Activated naive CD8-positive, alpha-beta T cell treated with anti-CD3 and anti-CD28 coated beads for 36 hours (primary cell): ENCODE results near the gene PDK2. TPM values are rescaled to one million over a fixed set of nuclear protein-coding genes. Genes with fewer than 3 reads are reported as not detected.
A peak's percentile ranks its signal among the peaks of the same experiment; 100 is the strongest.

Experiments used
- DNase-seq: peaks from one replicate; pipeline ENCODE4 v3.0.0; 2021
- H3K27ac Mint-ChIP-seq: one replicate; pipeline ENCODE4 v1.8.0; 2022; ENCODE audit warnings: mild to moderate bottlenecking, moderate library complexity, mixed read lengths
- H3K27me3 Mint-ChIP-seq: one replicate; pipeline ENCODE4 v1.8.0; 2022; ENCODE audit warnings: mild to moderate bottlenecking, mixed read lengths
- H3K36me3 Mint-ChIP-seq: one replicate; pipeline ENCODE4 v1.8.0; 2021; ENCODE audit warnings: mild to moderate bottlenecking, mixed read lengths
- H3K4me1 Mint-ChIP-seq: one replicate; pipeline ENCODE4 v1.8.0; 2021; ENCODE audit warnings: mixed read lengths
- H3K4me3 Mint-ChIP-seq: one replicate; pipeline ENCODE4 v1.8.0; 2022; ENCODE audit warnings: mild to moderate bottlenecking, moderate library complexity, mixed read lengths
- H3K9me3 Mint-ChIP-seq: one replicate; pipeline ENCODE4 v1.8.0; 2022; ENCODE audit warnings: mixed read lengths
- total RNA-seq, 2 experiments: library from RNA; stranded (reverse); gene quantifications; one replicate each; pipeline ENCODE4 v1.2.3, GENCODE V29; 2021

The PDK2 gene
- total RNA-seq, 2 experiments from 2014 or later: 9.4 to 12.9 TPM

- H3K4me3 Mint-ChIP-seq: no peak overlapping the region
- H3K36me3 Mint-ChIP-seq: peaks cover 33% of the 10 kb centered on the region
- no peak overlapping the region for H3K27ac Mint-ChIP-seq
These were observed 40.4 kb downstream of the PDK2 start for GRCh38 chr17:50135316-50136095.

GRCh38 chr17:50136096-50136687 is 41.0 kb downstream of the PDK2 start:
- H3K9me3 Mint-ChIP-seq: no peaks in the 10 kb centered on the region
- peaks cover 6% of the 10 kb centered on the region for H3K27me3 Mint-ChIP-seq
- H3K4me1 Mint-ChIP-seq: peaks cover 25% of the 10 kb centered on the region
- DNase-seq: no peak
- H3K27ac Mint-ChIP-seq: no peak overlapping the region
- H3K4me3 Mint-ChIP-seq: no peak overlapping the region
- H3K36me3 Mint-ChIP-seq: peaks cover 39% of the 10 kb centered on the region

More at GRCh38 chr17:50135316-50136095, 40.4 kb downstream of the PDK2 start:
- H3K9me3 Mint-ChIP-seq: no peaks in the 10 kb centered on the region
- peaks cover 11% of the 10 kb centered on the region for H3K27me3 Mint-ChIP-seq
- DNase-seq: no peak
- peaks cover 25% of the 10 kb centered on the region for H3K4me1 Mint-ChIP-seq

- Mint-ChIP-seq H3K36me3 (peaks cover 43% of the 10 kb centered on the region), H3K4me1 (peaks cover 26% of the 10 kb centered on the region), H3K9me3 (no peaks in the 10 kb centered on the region), H3K27ac (no peak overlapping the region), H3K4me3 (no peak overlapping the region), H3K27me3 (no peaks in the 10 kb centered on the region)
- no peak for DNase-seq
These were observed 41.9 kb downstream of the PDK2 start for GRCh38 chr17:50137042-50137441.

GRCh38 chr17:50139185-50139783 is 44.1 kb downstream of the PDK2 start:
- peaks cover 56% of the 10 kb centered on the region for H3K36me3 Mint-ChIP-seq
- H3K27me3 Mint-ChIP-seq: no peaks in the 10 kb centered on the region
- peaks cover 42% of the 10 kb centered on the region for H3K4me1 Mint-ChIP-seq
- H3K27ac Mint-ChIP-seq: no peak overlapping the region
- H3K9me3 Mint-ChIP-seq: no peaks in the 10 kb centered on the region
- H3K4me3 Mint-ChIP-seq: no peak overlapping the region
- no peak for DNase-seq

- H3K27ac Mint-ChIP-seq: peak overlapping the region; percentile 62
- H3K9me3 Mint-ChIP-seq: no peaks in the 10 kb centered on the region
- H3K4me1 Mint-ChIP-seq: peaks cover 49% of the 10 kb centered on the region
- peak; percentile 78 for DNase-seq
- H3K36me3 Mint-ChIP-seq: peaks cover 57% of the 10 kb centered on the region
- no peaks in the 10 kb centered on the region for H3K27me3 Mint-ChIP-seq
- peak overlapping the region; percentile 11 for H3K4me3 Mint-ChIP-seq
These were observed 45.1 kb downstream of the PDK2 start for GRCh38 chr17:50139950-50140885.

- Mint-ChIP-seq H3K9me3 (no peaks in the 10 kb centered on the region), H3K27ac (peak overlapping the region; percentile 71), H3K4me1 (peaks cover 54% of the 10 kb centered on the region), H3K4me3 (no peak overlapping the region), H3K27me3 (no peaks in the 10 kb centered on the region), H3K36me3 (peaks cover 57% of the 10 kb centered on the region)
- DNase-seq: no peak
These were observed 46.0 kb downstream of the PDK2 start for GRCh38 chr17:50141026-50141744.

GRCh38 chr17:50141745-50142110 is 46.6 kb downstream of the PDK2 start:
- peaks cover 57% of the 10 kb centered on the region for H3K36me3 Mint-ChIP-seq
- no peaks in the 10 kb centered on the region for H3K27me3 Mint-ChIP-seq
- H3K4me1 Mint-ChIP-seq: peaks cover 54% of the 10 kb centered on the region
- H3K9me3 Mint-ChIP-seq: no peaks in the 10 kb centered on the region
- H3K4me3 Mint-ChIP-seq: no peak overlapping the region
- no peak for DNase-seq
- H3K27ac Mint-ChIP-seq: peak overlapping the region; percentile 71

- DNase-seq: no peak
- Mint-ChIP-seq H3K4me3 (no peak overlapping the region), H3K27me3 (no peaks in the 10 kb centered on the region), H3K4me1 (peaks cover 64% of the 10 kb centered on the region), H3K9me3 (no peaks in the 10 kb centered on the region), H3K27ac (peak overlapping the region; percentile 18), H3K36me3 (peaks cover 55% of the 10 kb centered on the region)
These were observed 48.5 kb downstream of the PDK2 start for GRCh38 chr17:50143461-50144176.

- H3K9me3 Mint-ChIP-seq: no peaks in the 10 kb centered on the region
- H3K4me3 Mint-ChIP-seq: no peak overlapping the region
- H3K36me3 Mint-ChIP-seq: peaks cover 53% of the 10 kb centered on the region
- no peaks in the 10 kb centered on the region for H3K27me3 Mint-ChIP-seq
- H3K27ac Mint-ChIP-seq: peak overlapping the region; percentile 18
- DNase-seq: no peak
- peaks cover 64% of the 10 kb centered on the region for H3K4me1 Mint-ChIP-seq
These were observed 49.2 kb downstream of the PDK2 start for GRCh38 chr17:50144355-50144754.

GRCh38 chr17:50144845-50145531 is 49.8 kb downstream of the PDK2 start:
- no peak for DNase-seq
- Mint-ChIP-seq H3K36me3 (peaks cover 47% of the 10 kb centered on the region), H3K9me3 (no peaks in the 10 kb centered on the region), H3K27ac (peak overlapping the region; percentile 70), H3K4me1 (peaks cover 62% of the 10 kb centered on the region), H3K27me3 (no peaks in the 10 kb centered on the region), H3K4me3 (no peak overlapping the region)

- Mint-ChIP-seq H3K36me3 (peaks cover 40% of the 10 kb centered on the region), H3K27ac (peak overlapping the region; percentile 70), H3K27me3 (no peaks in the 10 kb centered on the region), H3K4me1 (peaks cover 55% of the 10 kb centered on the region), H3K4me3 (peak overlapping the region; percentile 49), H3K9me3 (no peaks in the 10 kb centered on the region)
- no peak for DNase-seq
These were observed 50.5 kb downstream of the PDK2 start for GRCh38 chr17:50145532-50146229.

- Mint-ChIP-seq H3K4me3 (peak overlapping the region; percentile 97), H3K9me3 (no peaks in the 10 kb centered on the region), H3K36me3 (peaks cover 34% of the 10 kb centered on the region), H3K27me3 (no peaks in the 10 kb centered on the region), H3K27ac (peak overlapping the region; percentile 93), H3K4me1 (peaks cover 51% of the 10 kb centered on the region)
- no peak for DNase-seq
These were observed 51.2 kb downstream of the PDK2 start for GRCh38 chr17:50146230-50146926.
